NOMO-1 treated with DMSO at 0.1 percent for 48 hours (cell line): ENCODE results near the gene PTX4.

Source experiments
- DNase-seq: peaks from one replicate; lab custom pipeline; 2025; ENCODE audit not compliant: unreplicated experiment; lab: John Stamatoyannopoulos, UW

The PTX4 gene, protein sequence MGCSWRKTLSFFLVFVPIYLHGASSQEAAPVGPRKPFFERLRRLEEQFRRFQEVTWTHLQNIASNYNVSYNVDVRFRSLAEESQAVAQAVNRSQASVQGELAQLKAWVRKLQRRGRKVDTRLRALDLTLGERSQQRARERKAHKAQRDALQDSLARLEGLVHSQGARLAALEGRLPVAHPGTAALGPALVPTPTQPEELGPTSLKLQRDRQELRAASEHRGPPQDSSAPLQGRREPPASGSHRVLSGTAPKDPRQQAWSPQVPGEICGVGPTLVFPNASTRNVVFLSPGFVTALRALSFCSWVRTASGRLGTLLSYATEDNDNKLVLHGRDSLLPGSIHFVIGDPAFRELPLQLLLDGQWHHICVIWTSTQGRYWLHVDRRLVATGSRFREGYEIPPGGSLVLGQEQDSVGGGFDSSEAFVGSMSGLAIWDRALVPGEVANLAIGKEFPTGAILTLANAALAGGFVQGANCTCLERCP

DNA sequence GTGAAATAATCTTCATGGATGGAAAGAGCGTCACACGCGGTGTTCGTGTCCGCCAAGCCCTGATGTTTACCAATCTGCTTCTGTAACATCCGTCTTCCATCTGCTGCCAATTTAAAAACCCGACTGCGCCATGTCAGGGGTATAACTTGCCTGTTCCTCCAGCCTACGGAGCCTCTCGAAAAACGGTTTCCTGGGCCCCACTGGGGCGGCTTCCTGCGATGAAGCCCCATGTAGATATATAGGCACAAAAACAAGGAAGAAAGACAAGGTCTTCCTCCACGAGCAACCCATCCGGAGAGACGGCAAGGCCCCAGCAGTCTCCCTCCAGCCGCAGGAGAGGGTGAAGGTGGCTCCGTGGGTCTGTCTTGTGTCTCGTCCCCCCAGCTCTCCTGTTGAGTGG is at the start of gene PTX4:
PTX4 (minus strand) TSS at position 326 of the 400 bp plus-strand sequence; CDS start at position 291, 35 bp downstream.
- no peak for DNase-seq

DNA sequence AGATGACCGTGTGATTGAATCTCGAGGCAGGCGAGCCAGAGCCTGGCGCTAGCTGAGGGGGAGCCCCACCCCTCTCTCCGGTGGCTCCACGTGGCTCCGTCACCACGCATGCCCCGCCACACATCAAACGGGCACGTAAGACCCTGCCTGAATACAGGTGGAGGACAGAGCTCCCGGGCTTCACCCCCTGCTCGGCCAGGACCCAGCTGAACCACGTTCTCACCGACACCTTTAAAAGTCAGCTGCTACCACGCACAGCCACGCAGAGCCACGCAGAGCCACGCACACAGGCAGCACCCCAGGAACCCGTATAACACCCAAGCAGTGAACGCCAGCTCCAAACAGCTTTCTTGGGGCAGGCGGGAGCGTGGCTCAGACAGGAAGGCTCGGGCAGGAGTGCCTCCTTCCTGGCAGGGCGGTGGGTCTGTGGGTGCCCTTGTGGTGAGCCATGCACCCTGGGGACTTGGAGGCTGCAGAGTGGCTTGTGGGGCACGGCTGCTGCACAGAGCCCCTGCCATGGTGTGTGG is 49.1 kb upstream of the PTX4 start:
- no peak for DNase-seq

DNA sequence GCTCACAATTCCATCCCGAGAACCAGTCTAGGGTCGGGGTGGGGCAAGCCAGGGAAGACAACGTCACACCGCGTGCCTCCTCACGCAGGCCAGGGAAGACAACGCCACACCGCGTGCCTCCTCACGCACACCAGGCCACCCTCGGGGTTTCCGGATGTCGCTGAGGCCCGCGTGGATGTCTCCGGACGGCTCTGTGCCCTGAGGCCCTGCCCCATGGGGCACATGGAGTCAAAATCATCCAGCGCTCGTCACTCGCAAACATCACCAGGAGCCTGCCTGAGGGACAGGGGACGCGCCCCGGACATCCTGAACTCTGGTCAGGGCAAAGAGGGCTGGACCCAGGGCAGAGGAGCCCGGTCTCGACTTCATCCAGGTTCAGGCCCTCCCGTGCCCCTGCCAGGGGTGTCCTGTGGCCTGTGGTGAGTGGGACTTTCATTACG is 48.4 kb upstream of the PTX4 start:
- no peak for DNase-seq

- DNase-seq = no peak
These were observed 47.9 kb upstream of the PTX4 start for GRCh38 chr16:1536601-1537000.

- DNase-seq = no peak
These were observed 46.9 kb upstream of the PTX4 start for GRCh38 chr16:1535391-1536291.

- DNase-seq = no peak
These were observed 45.6 kb upstream of the PTX4 start for GRCh38 chr16:1534021-1535020.

- no peak for DNase-seq
These were observed 44.8 kb upstream of the PTX4 start, which contains the start of gene TMEM204 for GRCh38 chr16:1533443-1533951. TSS of gene TMEM204 (plus strand) at chr16:1533666. CDS start at chr16:1534276, 610 bp downstream.

DNA sequence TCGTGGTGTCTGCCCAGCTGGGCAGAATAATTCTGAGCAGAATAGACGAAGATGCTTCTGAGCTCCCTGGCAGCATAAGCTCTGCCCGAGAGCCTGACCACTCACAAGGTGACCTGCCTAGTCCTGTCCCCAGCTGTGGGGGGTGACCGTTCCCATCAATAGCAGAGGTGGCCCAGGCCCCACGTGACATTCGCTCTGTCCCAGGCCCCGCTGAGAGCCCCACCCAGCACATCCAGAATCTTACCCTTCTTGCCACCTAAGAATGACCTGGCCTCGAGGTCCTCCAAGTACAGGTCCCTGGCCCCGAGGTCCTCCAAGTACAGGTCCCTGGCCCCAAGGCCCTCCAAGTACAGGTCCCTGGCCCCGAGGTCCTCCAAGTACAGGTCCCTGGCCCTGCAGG is 44.0 kb upstream of the PTX4 start:
- no peak for DNase-seq

- no peak for DNase-seq
These were observed 43.5 kb upstream of the PTX4 start for GRCh38 chr16:1532081-1532760.

DNA sequence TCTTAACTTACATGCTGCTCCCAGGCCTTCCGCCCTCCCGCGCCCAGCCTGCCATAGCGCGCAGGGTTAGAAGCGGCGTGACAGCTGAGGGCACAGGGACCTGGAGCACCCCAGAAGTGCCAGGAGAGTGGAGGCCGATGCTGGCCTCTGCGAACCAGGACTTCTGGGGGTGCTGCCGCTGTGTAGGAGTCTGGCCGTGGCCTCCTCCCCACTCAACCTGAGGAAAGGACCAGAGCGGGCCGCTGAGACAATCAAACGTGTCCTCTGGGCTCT is 42.8 kb upstream of the PTX4 start:
- DNase-seq = no peak

GRCh38 chr16:1530883-1531637 is 42.3 kb upstream of the PTX4 start:
- DNase-seq = no peak

- DNase-seq = no peak
These were observed 41.7 kb upstream of the PTX4 start for GRCh38 chr16:1530349-1530882.

- DNase-seq = no peak
These were observed 40.3 kb upstream of the PTX4 start for GRCh38 chr16:1528921-1529537.

DNA sequence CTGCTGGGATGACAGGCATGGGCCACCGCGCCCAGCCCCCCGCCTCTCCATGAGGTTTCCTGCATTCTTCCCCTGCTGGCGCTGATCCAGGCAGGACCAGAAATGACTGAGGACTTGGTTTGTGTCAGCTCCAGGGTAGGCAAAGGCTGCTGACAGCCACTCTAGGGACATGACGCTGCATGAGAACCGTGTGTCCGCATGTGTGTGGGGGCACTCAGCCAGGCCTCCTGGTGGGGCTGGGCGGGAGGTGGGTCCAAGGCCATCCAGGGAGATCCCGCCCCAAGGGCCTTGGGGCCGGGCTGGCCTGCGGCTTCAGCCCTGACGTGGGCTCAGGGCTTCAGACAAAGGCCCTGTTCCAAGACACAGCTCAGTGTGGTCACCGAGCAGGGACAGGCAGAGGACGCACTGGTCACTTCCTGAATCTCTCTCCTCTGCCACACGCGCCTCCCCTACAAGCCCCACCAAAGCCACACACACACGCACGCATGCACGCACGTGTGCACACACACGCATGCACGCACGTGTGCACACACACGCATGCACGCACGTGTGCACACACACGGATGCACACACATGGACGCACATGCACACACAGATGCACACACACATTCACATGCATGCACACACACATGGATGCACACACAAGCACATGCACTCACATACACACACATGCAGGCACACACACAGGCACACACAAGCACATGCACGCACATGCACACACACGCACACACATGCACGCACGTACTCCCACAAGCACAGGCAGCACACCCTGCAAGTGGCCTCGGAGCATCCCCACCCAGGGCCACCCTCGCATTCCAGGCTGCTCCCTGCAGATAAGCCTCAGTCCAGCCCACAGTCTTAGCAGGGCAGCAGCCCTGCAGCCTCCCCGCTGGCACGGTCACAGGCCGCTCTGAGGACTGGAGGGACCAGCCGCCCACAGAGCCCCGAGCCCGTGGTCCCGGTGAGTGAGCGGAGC is 39.4 kb upstream of the PTX4 start:
- DNase-seq = no peak

GRCh38 chr16:1526608-1527555 is 38.1 kb upstream of the PTX4 start:
- no peak for DNase-seq
